Neutrophil (primary cell): ENCODE results near the gene SLC30A1.

Experiments
- H3K27ac ChIP-seq: fragments of 200-600 bp; sonication (generic); 2 replicates; pipeline ENCODE4 v1.5.1; 2016; ENCODE audit warnings: mild to moderate bottlenecking, moderate library complexity
- H3K27me3 ChIP-seq: fragments of 200-600 bp; sonication (generic); 2 replicates; pipeline ENCODE4 v1.6.0; 2016; ENCODE audit warnings: mild to moderate bottlenecking
- H3K36me3 ChIP-seq: fragments of 200-600 bp; sonication (generic); 2 replicates; pipeline ENCODE4 v1.5.1; 2017
- H3K4me1 ChIP-seq, 2 experiments: fragments of 200-600 bp in 1 of 2; sonication (generic) in 1 of 2; 1 replicate in 1 of 2; 2 replicates in 1 of 2; pipeline versions ENCODE4 v1.5.1 to v1.6.1; 2013 to 2016; ENCODE audit warnings: low read depth in 1 of 2, low read length in 1 of 2, mild to moderate bottlenecking in 1 of 2, moderate library complexity in 1 of 2; ENCODE audit not compliant: control insufficient read depth in 1 of 2, insufficient read depth in 1 of 2
- H3K4me3 ChIP-seq, 2 experiments: fragments of 200-600 bp in 1 of 2; sonication (generic) in 1 of 2; 1 replicate in 1 of 2; 2 replicates in 1 of 2; pipeline ENCODE4 v1.5.1; 2013 to 2016; ENCODE audit warnings: low read depth in 1 of 2, low read length in 1 of 2, mild to moderate bottlenecking in 1 of 2, moderate library complexity in 1 of 2
- H3K9me3 ChIP-seq: fragments of 200-600 bp; sonication (generic); 2 replicates; pipeline ENCODE4 v1.5.1; 2016
- TF ChIP-seq, protein P1 (sequence below): fragments of 200-600 bp; sonication (generic); IDR thresholded peaks from 2 replicates; pipeline ENCODE4 v1.5.1; 2016; ENCODE audit warnings: antibody characterized with exemption

The SLC30A1 gene

GRCh38 chr1:211532088-211532444, 46.9 kb downstream of the SLC30A1 start:
- Histone ChIP-seq H3K27ac (no peak overlapping the region), H3K36me3 (no peaks in the 10 kb centered on the region), H3K4me3 (no peak overlapping the region), H3K4me1 (no peaks in the 10 kb centered on the region), H3K27me3 (no peaks in the 10 kb centered on the region), H3K9me3 (no peaks in the 10 kb centered on the region)
- TF ChIP-seq, protein P1, sequence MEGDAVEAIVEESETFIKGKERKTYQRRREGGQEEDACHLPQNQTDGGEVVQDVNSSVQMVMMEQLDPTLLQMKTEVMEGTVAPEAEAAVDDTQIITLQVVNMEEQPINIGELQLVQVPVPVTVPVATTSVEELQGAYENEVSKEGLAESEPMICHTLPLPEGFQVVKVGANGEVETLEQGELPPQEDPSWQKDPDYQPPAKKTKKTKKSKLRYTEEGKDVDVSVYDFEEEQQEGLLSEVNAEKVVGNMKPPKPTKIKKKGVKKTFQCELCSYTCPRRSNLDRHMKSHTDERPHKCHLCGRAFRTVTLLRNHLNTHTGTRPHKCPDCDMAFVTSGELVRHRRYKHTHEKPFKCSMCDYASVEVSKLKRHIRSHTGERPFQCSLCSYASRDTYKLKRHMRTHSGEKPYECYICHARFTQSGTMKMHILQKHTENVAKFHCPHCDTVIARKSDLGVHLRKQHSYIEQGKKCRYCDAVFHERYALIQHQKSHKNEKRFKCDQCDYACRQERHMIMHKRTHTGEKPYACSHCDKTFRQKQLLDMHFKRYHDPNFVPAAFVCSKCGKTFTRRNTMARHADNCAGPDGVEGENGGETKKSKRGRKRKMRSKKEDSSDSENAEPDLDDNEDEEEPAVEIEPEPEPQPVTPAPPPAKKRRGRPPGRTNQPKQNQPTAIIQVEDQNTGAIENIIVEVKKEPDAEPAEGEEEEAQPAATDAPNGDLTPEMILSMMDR, result no peak

- H3K27me3 ChIP-seq, result no peaks in the 10 kb centered on the region
- H3K9me3 ChIP-seq, result no peaks in the 10 kb centered on the region
- TF ChIP-seq, protein P1, result no peak
- H3K4me1 ChIP-seq, result no peaks in the 10 kb centered on the region
- no peak overlapping the region for H3K4me3 ChIP-seq
- H3K36me3 ChIP-seq, result no peaks in the 10 kb centered on the region
- no peak overlapping the region for H3K27ac ChIP-seq
Observed at GRCh38 chr1:211531194-211532087, 47.5 kb downstream of the SLC30A1 start.

- Histone ChIP-seq H3K9me3 (no peaks in the 10 kb centered on the region), H3K27me3 (no peaks in the 10 kb centered on the region), H3K4me3 (no peak overlapping the region), H3K4me1 (no peaks in the 10 kb centered on the region), H3K36me3 (no peaks in the 10 kb centered on the region), H3K27ac (no peak overlapping the region)
- TF ChIP-seq, protein P1, result no peak
Observed at GRCh38 chr1:211530102-211530501, 48.9 kb downstream of the SLC30A1 start.

DNA sequence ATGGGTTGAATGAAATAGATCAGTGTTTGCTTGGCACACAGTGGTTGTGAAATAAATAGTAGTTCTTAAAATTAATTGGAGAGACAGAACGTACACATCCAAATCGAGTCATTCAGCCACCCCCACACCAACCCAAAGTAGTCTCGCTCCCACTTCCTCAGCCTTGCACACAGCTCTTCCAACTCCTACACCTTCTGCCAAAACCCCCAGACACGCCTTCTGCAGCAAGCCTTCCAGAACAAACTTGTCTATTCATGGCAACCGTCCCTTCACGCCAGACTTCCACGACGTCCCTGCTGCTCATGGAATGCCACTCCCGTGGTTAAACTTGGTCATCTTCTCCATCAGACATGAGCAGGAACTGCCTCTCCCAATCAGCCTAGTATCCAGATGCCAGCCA, 49.5 kb downstream of the SLC30A1 start:
- Histone ChIP-seq H3K27ac (no peak overlapping the region), H3K4me1 (no peaks in the 10 kb centered on the region), H3K4me3 (no peak overlapping the region), H3K27me3 (no peaks in the 10 kb centered on the region), H3K36me3 (no peaks in the 10 kb centered on the region), H3K9me3 (no peaks in the 10 kb centered on the region)
- TF ChIP-seq, protein P1, result no peak

DNA sequence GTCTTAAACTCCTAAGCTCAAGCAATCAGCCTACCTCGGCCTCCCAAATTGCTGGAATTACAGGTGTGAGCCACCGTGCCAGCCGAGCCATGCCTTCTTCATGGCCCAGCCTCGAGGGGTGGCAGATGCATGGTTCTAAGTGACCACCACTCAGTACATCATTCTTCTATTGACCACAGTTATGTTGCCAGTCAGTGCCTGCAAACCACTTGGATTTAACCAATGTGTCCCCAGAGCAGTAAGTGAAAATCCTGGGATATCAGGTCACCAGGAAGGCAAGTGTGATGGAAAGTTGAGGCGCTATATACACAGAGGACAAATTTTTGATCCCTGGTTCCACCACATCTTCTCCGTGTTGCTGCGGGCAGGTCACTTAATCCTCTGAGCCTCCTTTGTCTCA, 50.0 kb downstream of the SLC30A1 start:
- TF ChIP-seq, protein P1, result no peak
- no peak overlapping the region for H3K4me3 ChIP-seq
- H3K27ac ChIP-seq, result no peak overlapping the region
- H3K27me3 ChIP-seq, result no peaks in the 10 kb centered on the region
- H3K9me3 ChIP-seq, result no peaks in the 10 kb centered on the region
- no peaks in the 10 kb centered on the region for H3K4me1 ChIP-seq
- no peaks in the 10 kb centered on the region for H3K36me3 ChIP-seq
